NCI-H2196 (cell line): ENCODE results near the gene CSF3R.
"Not testable (repeated sequence)": the region's sequence is repeated elsewhere in the genome, so short reads cannot be mapped to it uniquely, and the experiment has no call there.

ENCODE experiments used
- DNase-seq: peaks from one replicate; lab custom pipeline; 2025; ENCODE audit not compliant: unreplicated experiment; lab: John Stamatoyannopoulos, UW

CSF3R gene

DNA sequence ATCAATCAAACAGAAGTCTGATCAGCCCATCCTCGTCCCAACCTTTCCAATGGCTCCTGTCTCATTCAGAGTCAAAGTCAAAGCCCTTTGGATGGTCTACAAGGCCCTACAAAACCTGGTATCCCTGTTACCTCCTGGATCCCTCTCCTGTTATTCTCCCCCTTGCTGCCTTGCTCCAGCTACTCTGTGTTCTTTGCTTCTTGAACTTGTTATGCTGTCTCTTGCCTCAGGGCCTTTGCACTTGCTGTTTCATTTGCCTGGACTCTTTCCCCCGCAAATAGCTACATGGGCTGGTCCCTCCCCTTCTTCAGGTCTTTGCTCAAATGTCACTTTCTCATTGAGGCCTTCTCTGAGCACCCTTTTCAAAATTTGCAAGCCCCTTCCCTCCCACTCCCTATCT, 1.4 kb upstream of the CSF3R start:
- DNase-seq: no peak

- DNase-seq: no peak
These were observed 666 bp downstream of the CSF3R start for GRCh38 chr1:36481771-36482723.

DNA sequence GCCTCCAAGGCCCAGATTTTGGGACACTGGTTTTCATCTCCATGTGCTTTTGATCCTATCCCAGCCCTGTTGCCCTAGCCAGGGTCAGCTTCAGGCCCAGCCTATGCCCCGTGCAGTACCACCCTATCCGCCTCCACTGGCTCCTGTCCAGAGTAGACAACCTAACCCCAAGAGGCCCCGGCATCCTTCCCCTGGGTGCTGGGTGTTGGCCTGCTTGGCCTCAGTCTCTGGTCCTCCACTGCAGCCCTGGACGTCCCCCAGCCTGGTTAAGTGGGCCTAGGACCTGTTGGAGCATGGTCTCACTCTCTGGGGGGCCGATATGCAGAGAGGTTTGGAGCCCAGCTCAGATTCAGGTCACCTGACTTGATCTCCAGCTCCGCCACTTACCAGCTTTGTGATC, 1.6 kb downstream of the CSF3R start:
- no peak for DNase-seq

DNA sequence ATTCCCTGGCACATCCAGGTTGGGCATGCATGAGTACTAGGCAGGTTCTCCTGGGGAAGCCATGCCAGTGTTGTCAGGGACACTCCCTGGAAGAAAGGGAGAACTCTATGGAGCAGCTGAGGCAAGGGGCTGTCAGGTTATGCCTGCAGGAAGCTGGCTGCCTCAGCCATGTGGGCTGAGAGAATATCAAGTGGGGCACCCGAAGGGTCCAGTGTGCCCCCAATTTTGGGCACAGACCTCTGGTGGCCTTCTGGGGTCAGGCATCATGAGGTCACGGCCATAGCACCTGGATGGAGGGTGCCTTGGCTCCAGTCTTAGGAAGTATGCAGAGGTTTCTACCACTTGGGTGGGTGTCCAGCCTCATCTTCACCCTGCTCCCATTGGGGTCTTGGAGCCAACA, 2.6 kb downstream of the CSF3R start:
- DNase-seq: no peak

GRCh38 chr1:36479505-36480051, 3.1 kb downstream of the CSF3R start:
- DNase-seq: no peak

GRCh38 chr1:36477615-36478014, 5.1 kb downstream of the CSF3R start:
- DNase-seq: not testable (repeated sequence)

DNA sequence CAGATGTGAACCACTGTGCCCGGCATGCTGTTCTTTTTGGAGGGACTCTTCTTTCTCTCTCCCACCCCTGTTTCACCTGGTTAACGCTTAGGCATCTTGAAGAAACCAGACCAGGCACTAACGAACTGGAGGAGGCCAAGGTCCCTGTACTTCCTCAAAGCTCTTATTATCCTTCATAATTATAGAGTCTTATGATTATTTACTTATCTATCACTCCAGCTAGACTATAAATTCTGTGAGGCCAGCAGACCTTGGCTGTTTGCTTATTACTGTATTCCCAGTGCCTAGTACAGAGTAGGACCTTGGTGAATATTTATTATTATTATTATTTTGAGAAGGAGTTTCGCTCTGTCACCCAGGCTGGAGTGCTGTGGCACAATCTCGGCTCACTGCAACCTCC, 5.8 kb downstream of the CSF3R start:
- no peak for DNase-seq

DNA sequence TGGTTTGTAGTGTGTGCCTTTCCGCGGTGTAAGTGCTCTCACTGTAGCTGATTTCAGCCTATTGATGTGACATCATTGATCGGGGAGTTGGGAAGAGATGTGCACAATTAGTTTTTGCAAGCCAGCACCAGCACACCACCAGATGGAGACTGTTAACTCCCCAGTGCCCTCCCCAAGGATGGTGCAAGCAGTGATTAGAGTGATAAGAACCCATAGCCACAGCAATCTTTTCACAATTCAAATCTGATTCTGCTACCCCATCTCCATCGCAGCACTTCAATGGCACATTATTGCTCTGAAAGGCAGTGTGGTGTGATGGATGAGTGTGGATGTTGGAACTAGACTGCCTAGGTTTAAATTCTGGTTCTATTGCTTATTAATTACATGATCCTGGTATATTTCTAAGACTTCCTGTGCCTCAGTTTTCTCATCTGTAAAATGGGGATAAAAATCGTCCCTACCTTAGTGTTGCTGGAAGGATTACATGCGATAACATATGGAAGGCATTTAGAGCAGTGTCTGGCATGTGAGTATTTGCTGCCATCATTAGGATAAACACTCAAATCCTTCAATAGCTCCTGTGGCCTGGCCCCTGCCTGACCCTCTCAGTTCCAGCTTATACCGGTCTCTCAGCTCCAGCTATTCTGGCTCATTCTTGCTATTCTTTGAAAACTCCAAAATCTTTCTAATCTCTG, 6.7 kb downstream of the CSF3R start:
- DNase-seq: no peak

GRCh38 chr1:36475341-36475740, 7.4 kb downstream of the CSF3R start:
- no peak for DNase-seq

GRCh38 chr1:36472656-36473055, 10.1 kb downstream of the CSF3R start:
- DNase-seq: no peak

DNA sequence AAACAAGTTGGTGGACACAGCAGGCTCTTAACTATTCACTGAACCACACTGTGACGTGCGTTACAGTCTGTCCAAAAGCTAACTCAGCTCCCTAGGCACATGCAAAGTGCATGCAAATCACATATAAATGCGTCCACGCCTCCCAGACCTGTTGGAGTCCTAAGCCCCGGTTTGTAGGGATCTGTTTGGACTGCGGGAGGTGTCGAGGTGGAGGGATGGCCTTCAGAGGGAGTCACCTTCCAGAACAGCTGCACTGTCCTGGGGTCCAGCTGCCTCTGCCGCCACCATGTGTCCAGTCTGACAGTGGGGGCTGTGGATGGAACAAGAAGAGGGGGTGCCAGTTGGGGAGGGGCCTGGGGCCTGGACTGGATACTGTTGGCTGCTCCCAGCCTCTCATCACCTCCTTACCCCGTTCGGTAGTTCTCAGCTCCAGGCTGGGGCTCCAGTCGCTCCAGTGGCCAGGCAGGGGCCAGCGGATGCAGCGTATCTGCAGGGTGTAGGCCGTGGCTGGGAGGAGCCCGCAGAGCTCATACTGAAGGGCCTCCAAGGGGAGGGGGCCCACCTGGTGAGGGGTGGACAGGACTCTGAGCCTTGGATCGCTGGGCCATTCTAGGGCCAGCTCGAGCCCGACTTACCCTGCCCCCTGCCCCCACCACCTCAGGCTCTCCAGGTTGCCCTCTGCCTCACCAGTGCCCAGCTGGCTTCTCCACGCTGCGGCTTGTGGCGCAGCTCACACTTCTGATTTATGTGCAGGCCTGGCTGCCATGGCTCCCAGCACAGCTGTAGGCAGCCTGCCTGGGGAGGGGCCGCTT, 10.7 kb downstream of the CSF3R start:
- DNase-seq: no peak

DNA sequence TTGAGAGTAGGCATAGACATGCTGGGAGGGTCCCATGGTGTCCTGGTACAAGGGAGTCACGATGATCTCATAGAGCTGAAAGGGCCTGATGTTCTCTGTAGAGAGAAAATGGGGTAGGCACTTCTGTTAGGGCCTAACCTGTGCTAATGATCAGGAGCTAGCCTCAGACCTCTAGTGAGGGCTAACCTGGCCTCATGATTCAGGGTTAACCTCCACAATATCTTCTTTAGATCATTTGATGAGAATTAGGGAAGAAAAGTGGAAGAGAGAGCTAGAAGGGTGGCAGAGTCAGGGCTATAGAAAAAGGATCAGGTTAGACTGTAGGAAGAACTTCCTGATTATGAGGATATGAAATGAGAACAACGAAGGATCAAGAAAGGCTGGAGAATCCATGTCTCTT, 13.6 kb downstream of the CSF3R start:
- DNase-seq: no peak

GRCh38 chr1:36467700-36468455, 14.8 kb downstream of the CSF3R start:
- DNase-seq: no peak

GRCh38 chr1:36467027-36467410, 15.7 kb downstream of the CSF3R start:
- DNase-seq: no peak

DNA sequence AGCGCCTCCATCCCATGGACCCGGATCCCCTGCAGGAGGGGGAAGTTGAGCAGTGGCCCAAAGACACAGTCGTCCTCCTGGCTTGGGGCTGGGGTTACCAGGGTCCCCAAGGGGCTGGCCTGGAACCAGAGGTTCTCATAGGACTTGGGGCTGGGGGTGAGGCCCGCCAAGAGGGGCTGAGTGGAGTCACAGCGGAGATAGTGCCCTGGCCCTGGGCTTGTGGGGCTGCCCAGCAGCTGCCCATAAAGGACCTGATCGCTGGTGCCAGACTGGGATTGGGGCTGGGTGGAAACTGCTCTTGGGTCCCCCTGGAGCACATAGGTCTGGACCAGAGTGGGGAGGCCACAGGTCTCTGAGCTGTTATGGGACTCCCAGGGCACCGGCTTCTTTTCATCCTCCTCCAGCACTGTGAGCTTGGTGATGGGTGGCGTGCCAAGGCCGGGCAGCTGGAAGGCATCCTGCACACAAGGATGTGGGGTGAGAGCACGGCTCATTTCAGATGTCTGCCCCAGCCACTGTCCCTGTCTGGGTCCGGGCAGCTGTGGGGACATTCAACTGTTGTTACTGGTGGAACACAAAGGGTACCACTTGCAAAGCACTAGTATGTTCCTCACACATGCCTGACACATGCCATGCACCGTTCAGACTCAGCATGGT, 16.2 kb downstream of the CSF3R start:
- no peak for DNase-seq

DNA sequence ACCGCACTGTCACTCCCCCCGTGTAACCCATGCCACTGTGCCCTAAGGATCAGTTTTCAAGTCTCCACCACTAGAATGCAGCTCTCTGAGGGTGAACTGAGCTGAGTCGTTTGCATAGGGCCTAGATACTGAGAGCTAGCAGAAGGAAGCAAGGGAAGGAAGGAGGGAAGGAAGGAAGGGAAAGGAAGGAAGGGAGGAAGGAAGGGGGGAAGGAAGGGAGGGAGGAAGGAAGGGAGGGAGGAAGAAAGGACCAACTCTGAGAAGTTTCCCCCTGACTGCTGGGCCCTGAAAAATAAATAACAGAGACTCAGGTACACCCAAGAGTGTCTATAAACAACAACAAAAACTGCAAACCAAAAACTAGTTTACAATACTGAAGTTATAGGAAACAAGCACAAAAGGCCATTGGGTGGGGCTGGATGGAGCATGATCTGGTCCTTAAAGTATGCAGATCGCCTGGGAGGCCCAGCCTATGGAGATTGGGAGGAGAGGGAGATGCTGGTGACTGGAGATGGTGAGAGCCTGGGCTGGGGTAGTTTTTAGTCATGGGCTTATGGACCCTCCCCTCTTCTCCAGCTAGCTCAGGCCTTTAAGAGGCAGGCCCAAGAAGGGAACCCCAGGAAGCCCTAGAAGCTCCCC, 16.9 kb downstream of the CSF3R start:
- no peak for DNase-seq

GRCh38 chr1:36464605-36465393, 17.9 kb downstream of the CSF3R start:
- peak; percentile 71 for DNase-seq

- DNase-seq: peak; percentile 95
These were observed 18.7 kb downstream of the CSF3R start, which contains the start of gene MRPS15 for GRCh38 chr1:36463803-36464604. MRPS15 (minus strand) TSS chr1:36464384; CDS start chr1:36464275, 109 bp downstream.
